NCI-H2029 (cell line): ENCODE data around the gene COL28A1.

Experiments
- DNase-seq: peaks from one replicate; lab custom pipeline; 2025; lab: John Stamatoyannopoulos, UW

The COL28A1 gene

DNA sequence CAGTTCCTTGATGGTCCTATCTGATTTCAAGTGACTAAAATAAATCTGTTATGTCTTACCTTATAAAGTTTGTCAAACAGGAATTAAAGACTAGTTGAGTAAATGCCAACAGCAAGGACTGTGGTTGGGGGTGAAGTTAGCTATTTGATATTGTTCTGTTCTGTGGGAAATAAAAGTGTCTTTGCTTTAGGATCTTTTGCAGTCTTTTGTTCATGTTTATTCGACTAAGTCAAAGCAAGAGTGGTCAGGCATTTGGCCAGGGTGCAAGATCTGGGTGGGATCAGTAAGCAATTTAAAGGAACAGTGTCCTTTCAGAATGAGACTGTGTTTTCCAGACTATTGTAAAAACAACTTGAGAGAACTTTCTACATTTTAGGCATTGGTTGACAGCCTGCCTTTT, at the start of gene COL28A1:
TSS of gene COL28A1 (minus strand) at position 183 of the 400 bp plus-strand sequence. CDS start 2,998 bp downstream, outside the sequence.
- DNase-seq: no peak

DNA sequence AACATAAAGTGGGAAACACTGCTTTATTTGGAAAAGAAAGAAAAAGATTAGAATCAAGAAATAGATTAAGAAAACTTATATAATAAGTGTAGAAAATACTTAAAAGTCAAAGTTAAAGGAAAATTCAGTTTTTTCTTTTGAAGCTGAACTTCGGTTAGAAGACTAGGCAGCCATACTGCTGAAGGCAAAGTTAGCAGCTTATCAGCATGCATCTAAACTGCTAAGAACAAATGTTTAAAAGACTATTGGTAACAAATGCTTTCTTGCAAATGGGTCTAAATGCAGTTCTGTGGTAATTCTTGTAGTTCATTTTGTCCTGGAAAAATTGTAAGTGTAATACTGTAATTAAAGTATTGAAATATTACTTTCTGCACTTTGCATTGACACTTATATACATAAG, 49.0 kb upstream of the COL28A1 start:
- DNase-seq: no peak

DNA sequence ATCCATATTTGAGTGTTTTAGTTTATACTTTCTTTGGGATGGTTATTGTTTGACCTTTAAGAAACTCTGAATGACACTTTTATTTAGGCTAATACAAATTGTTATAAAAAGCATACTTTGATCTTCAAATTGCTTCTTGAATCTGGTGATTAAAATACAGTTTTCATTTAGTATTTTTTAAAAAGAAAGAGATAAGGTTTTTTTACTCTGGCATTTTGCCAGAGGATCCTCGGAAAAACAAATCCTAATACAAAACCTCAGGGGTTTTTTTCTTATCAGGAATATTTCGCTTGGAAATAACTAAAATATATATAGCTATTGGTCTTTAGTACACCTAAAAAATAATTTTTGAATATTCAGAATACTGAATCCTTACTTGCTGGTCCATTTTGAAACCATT, 48.1 kb upstream of the COL28A1 start:
- no peak for DNase-seq

DNA sequence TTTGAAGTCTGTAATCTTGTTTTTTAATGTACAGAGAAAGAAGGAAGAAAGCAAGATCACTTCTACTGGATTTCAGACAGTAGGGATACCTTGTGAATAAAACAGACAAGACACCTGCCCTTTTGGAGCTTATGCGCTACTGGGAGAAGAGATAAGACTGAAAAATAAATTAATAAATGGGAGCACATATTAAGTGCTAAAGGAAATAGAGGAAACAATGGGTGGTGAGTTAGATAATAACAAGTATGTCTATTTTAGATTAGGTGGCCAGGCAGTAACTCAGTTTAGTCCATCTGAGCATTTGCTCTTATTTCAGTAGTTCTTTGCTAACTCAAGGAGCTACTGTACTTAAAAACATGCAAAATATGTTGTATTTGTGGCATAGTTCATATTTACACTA, 46.9 kb upstream of the COL28A1 start:
- no peak for DNase-seq

DNA sequence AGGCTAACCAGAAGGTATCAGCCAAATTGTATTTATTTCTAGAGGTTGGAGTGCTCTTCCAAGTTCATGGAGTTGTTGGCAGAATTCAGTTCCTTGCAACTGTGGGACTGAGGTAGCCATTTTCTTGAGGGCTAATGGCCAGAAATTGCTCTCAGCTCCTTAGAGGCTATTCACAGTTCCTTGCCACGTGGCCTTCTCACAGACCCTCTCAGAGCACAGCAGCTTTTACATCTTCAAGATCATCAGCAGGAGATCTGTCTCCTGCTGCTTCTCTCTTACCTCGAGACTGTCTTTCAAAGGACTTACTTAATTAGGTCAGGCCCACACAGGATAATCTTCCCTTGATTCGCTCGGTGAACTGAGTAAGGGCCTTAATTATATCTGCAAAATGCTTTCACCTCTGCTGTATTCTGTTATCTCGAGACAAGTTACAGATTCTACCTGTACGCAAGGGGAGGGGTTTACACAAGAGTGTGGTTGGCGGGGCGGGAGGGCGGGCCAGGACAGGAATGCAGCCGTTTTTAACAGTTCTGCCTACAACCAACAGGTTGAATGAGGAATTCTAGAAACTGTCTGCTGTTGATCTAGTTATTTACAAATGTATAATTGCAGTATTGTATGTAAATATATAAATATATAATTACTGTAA, 46.0 kb upstream of the COL28A1 start:
- no peak for DNase-seq

DNA sequence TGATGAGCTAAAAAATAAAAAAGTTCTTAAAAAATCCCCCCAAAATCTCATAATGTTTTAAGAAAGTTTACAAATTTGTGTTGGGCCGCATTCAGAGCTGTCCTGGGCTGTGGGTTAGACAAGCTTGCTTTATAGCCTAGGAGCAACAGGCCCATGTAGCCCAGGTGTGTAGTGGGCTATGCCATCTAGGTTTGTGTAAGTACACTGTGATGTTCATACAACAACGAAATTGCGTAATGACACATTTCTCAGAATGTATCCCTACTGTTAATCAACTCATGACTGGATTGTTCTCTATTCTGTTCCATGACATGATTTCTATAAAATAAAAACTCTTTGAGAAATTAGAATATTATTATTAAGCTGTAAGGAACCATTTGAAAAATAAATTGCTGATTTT, 44.0 kb upstream of the COL28A1 start:
- no peak for DNase-seq

DNA sequence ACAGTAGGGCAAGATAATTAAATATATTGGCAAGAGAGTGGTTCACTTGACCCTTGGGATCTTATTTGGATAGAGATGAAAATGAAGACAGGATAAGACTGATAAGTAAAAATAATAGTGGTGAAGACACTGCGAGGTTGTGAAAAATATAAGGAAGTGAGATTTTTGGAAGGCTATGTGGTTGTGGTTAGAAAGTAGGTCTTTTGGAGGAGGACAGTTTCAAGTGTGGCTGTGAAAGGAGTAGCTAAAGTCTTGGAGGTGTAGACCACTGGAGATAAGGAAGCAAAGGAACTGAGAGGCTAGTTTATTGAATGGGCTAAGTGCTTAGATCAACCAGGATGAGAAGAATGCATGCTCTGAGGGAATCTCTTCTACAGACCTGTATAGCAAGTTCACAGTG, 42.2 kb upstream of the COL28A1 start:
- DNase-seq: no peak

DNA sequence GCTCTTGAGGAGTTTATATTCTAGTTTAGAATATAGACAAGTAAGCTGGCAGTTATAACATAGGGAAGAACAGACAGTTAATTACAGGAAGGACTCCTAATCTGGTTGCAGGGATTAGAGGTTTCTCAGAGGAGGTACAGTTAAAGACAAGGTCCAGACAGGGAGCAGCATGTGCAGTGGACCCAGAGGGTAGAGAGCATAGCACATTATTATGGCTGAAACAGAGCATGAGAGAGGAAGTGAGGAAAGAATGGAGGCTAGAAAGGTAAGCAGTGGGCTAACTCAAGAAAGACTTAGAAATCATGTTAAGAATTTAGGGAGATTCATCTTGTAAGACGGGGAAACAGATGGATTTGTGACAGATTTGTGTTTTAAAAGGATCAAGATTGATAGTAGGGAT, 40.7 kb upstream of the COL28A1 start:
- no peak for DNase-seq

DNA sequence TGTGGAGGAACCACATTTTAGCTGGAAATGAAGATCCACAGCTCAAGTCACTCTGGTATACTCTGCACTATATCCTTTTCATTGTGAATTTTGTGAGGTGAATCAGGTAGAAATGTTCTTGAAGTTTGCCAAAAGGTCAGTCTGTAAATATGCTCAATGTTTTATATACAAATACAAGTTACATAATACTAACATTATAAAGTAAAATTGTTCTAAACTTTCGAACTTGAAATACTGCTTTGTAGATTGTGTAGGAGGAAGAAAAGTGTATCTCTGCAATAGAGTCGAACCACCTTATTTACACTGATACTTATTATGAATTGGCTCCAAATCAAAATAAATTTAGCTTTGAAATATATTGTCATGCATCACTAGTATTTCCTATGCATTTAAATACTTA, 38.0 kb upstream of the COL28A1 start:
- no peak for DNase-seq

DNA sequence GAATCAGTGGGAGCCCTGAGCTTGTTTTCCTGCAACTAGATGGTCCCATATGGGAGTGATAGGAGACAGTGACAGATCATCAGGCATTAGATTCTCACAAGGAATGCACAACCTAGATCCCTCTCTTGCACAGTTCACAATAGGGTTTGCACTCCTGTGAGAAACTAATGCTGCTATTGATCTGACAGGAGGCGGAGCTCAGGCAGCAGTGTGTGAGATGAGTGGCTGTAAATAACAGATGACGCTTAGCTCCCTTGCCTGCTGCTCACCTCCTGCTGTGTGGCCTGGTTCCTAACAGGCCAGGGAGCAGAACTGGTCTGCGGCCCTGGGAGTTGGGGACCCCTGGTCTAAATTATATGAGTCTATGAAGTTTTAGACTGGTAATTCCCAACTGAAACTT, 34.9 kb upstream of the COL28A1 start:
- no peak for DNase-seq

DNA sequence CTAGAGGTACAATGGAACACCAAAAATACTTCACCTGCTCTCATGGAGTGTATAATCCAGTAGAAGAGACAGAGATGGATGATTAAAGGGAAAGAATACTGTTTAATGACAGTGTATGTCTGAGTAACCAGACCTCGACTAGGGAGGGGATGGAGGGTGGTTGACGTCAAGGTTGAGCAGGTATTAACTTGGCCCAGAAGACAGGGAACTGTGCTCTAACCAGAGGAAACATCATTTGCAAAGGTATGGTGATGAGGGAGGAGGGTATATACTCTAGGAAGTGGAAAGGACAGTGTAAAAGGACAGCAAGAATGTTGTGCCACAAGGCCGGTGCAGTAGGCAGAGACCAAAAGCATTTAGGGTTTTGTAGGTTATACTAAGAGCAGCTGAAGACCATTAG, 33.9 kb upstream of the COL28A1 start:
- DNase-seq: no peak

DNA sequence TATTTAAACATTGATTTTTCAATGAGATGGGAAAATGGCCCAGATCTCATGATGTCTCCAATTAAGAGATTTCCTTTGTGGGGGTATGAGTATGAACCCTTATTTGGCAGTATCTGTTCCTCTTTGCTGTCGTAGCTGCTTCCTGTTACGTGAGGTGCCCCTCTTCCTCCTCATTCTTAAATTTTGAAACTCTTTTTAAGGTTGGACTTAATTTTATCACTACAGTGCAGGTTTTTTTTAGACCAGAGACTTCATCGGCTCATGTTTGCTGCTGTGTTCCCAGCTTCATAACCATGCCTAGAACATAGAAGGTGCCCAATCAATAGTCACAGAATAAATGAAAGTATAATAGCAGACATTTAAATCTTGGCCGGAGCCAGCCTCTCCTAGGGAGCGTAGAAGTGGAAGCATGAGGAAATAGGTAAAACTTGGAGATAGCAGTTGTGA, 33.4 kb upstream of the COL28A1 start:
- no peak for DNase-seq

DNA sequence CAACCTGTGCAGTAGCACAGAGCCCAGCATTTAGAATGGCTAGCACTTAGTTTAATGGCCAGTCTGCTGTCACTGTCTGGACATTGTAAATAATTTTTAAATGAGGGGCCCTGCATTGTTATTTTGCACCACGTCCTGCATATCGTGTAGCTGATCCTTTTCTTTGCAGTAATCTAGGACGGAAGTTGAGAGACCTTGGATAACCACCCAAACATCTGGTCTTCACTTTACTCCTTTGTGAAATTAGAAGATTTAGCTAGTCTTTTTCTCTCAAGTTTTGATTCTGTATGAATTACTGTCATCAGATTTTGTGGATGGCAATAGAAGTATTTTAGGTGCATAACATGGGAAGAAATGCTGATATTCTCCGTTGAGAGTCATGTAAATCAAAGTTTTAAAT, 32.9 kb upstream of the COL28A1 start:
- DNase-seq: no peak

DNA sequence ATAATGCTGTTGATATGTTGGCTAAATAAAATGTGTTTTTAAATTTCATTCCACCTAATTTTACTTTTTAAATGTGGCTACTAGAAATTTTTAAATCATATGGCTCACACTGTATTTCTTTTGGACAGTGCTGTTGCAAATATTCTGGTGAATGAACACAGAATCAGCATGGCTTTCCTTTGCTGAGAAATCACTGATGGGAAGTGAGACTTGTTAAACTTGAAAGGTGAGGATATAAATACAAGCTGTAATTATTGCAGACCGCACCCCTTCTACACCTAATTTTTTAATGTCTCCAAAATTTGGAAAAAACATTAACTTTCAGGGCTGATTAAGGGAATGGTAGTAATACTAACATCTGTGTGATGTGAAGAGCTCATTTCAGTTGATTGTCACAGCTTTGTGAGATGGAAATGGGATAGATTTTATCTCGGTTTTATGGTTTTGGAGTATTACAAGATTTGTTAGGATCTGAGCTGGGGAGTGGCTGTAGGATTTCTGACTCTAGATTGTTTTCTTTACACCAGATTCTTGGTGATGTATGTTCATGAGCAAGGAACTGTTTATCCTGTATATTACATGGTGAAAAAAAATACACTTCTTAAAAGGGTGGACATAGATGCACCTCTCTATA, 32.3 kb upstream of the COL28A1 start:
- no peak for DNase-seq

DNA sequence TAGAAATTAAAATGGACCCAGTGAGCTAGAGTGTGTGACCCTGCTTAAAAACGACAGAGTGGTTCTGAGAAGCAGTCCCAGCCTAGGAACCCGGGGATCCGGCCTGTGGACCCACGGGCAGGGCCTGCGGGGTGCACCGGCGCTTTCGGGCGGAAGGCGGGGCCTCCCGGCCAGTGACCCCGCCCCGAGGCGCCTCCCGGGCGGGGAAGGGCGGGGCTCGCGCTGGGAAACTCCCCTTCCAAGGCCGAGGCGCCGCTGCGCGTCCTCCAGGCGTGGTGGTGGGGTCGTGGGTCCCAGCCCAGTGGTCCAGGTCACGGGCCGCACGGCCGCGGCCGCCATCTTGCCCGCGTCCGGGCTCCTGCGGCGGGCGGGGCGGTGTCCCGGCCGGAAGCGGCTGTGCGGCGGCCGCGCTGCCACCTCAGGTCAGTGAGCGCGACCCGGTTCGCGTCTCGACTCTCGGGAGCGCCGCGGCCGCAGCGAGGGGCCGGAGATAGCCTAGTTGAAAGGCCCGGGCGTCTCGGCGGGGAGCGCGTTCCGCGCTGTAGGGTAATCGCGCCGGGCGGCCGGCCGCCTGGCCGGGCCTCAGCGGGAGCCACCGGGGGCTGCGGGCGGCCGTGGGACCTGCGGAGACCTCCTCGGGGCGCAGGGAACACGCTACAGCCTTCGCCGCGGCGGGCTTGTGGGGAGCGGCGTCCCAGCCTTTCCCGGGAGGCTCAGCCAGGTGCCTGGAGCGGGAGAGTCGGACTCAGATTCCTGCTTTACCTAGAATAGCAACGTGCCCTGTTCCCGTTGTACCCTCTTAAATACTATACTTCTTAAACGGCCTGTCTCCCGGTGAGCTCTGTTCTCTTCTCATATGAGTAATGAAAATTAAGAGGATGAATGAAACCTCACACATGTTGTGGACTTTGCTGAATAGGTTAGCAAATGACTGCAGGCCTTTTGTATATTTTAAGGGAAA, 31.3 kb upstream of the COL28A1 start, which contains the start of gene MIOS:
TSS of gene MIOS (plus strand) at position 234 of the 961 bp plus-strand sequence. CDS start 5,592 bp downstream, outside the sequence.
- peak; percentile 44 for DNase-seq

DNA sequence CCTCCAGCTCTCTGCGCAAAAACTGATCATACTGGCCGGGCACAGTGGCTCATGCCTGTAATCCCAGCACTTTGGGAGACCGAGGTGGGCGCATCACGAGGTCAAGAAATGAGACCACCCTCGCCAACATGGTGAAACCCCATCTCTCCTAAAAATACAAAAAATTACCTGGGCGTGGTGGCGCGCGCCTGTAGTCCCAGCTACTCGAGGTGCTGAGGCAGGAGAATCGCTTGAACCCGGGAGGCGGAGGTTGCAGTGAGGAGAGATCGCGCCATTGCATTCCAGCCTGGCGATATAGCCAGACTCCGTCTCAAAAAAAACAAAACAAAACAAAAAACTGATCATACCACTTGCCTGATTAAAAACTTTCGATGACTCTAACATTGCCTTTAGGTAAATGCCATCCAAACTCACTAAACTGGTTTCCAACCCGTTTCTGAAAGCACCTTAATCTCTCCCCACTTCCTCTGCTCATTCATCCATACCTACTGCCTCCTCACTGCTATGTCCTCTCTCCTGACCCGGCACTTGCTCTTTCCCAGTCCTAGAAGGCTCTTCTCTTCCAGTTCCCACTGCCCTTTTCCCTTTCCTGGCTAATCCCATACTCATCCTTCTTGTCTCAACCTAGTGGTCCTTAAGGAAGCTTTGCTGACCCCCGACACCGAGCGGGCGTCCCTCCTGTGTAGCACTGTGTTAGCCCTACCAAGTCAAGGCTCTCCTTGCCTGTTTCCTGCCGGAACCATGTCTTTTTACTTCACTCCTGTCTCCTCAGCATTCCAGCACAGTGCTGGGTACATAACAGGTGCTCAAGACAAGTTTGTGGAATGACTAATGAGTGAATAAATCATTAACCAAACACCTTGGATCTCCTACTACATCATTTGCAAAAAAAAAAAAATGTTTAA, 30.3 kb upstream of the COL28A1 start:
- no peak for DNase-seq

DNA sequence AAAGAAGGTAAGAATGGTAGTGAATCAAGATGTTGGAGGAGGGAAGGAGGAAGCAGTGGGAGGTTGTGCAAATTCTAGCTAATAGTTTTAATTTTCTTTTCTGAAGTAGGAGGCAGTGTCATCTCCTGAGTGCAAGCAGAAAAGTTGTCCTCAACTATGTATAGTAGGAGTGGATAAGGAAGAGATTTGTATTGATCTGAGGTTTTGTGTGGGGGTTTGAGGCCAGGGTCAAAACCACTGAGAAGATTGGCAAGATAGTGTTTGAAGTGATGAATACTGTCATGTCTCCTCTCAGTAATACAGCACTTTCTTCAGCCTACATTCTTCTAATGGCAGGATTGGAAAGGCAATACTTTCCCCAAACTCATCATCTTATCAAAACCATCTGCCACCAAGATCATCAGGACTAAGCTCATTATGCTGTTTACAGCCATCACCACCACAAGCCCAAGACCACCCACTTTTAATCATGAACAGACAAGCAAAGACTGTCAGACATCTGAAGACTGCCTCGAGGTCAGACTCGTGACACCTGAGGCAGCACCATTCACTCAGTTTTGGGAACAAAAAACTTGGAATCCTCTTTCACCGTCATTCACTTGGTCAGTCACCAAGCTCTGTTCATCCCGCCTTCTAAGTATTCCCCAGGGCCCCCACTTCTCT, 29.5 kb upstream of the COL28A1 start:
- DNase-seq: no peak

DNA sequence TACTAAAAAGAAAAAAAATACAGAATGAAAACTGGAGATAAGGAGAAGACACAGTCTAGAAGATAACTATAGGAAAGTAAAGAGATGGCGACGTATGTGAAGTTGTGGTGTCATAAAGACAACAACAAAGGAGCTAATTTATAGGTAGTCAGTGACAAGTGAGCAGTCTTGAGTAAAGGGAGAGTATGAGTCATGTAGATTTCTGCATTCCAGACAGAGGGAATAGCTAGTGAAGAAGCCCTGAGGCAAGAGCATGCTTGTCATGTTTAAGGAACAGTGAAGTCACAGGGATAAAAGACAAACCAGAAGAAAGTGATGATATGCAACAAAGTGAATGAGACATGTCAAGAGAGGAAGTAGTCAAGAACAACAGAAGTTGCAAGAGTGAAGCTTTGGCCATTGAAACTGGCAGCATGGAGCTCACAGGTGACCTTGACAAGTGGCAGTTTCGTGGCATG, 28.7 kb upstream of the COL28A1 start:
- DNase-seq: no peak

DNA sequence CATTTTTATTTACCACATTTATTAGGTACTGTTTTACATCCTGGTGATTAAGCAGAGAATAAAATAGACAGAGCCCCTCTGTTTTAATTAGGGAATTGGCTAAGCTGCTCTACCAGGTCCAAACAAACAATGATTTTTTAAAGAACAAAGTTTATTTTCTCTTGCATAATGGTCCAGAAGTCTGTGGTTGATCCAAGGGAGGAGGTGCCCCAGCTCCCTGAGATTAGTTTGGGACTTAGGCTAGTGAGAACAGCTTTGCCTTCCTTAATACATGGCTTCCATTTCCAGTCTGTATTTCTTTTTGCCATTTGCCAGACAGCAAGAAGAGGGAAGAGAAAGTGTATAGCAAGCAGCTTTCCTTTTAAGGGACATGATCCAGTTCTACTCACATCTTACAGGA, 28.1 kb upstream of the COL28A1 start:
- DNase-seq: no peak

DNA sequence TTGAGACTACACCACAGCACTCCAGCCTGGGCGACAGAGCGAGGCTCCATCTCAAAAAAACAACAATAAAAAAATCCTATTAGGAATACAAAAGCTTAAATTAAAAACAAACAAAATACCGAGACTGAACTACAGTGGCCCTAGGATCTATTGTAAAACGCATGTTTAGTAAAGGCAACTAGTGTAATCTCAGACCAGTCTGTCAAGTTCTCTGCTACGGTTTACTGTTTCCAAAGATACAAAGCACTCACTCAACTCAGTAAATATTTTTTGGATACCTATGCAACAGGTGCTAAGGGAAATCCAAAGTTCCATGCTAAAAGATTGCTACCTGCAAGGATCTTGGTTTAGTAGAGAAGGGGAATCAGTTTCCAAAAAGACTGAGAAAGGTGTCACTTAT, 27.6 kb upstream of the COL28A1 start:
- no peak for DNase-seq

DNA sequence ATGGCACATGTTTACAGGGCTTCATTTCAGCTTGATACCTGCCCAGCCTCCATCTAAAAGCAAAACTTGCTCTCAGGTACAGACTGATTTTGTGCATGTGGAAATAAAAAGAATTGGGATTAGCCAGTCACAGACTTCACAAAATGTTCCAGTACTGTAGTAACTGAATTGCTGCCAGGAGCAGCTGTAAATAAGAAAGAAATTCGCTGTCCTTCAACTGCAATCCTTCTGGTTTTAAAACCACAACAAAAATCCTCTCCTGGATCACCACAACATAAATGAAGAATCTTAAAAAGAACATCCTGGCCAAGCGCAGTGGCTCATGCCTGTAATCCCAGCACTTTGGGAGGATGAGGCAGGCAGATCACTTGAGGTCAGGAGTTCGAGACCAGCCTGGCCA, 27.1 kb upstream of the COL28A1 start:
- no peak for DNase-seq
